ENCODE results near the gene CFAP299. TPM values are rescaled to one million over a fixed set of nuclear protein-coding genes. Genes with fewer than 3 reads are reported as not detected.

CFAP299 gene
- total RNA-seq, 4 donors from 2014 or later = not detected

- no peak overlapping the region for H3K27ac ChIP-seq
- no peaks in the 10 kb centered on the region for H3K9me3 ChIP-seq
- H3K4me3 ChIP-seq = no peak overlapping the region
- TF ChIP-seq POLR2AphosphoS5 (IDR thresholded peaks at IDR 0.05) (no peak), CTCF (IDR thresholded peaks at IDR 0.05) (no peak), EP300 (IDR thresholded peaks at IDR 0.05) (no peak), POLR2A (IDR thresholded peaks at IDR 0.05) (no peak)
- WGBS = 82% methylated on average over 1 of the region's 1 CpG
- no peaks in the 10 kb centered on the region for H3K27me3 ChIP-seq
- H3K36me3 ChIP-seq = no peaks in the 10 kb centered on the region
- no peaks in the 10 kb centered on the region for H3K4me1 ChIP-seq
- no peak for DNase-seq (ENCODE audit: low spot score in 2 of 2)
Observed at GRCh38 chr4:80422727-80423404, 87.3 kb downstream of the CFAP299 start.

GRCh38 chr4:80423553-80424224 is 88.2 kb downstream of the CFAP299 start:
- no peaks in the 10 kb centered on the region for H3K36me3 ChIP-seq
- 92% methylated on average over 3 of the region's 3 CpGs for WGBS
- H3K4me1 ChIP-seq = no peaks in the 10 kb centered on the region
- H3K9me3 ChIP-seq = no peaks in the 10 kb centered on the region
- TF ChIP-seq CTCF (IDR thresholded peaks at IDR 0.05) (no peak), POLR2A (IDR thresholded peaks at IDR 0.05) (no peak), POLR2AphosphoS5 (IDR thresholded peaks at IDR 0.05) (no peak), EP300 (IDR thresholded peaks at IDR 0.05) (no peak)
- DNase-seq (ENCODE audit: low spot score in 2 of 2) = no peak
- no peak overlapping the region for H3K4me3 ChIP-seq
- H3K27me3 ChIP-seq = no peaks in the 10 kb centered on the region
- no peak overlapping the region for H3K27ac ChIP-seq

- no peaks in the 10 kb centered on the region for H3K36me3 ChIP-seq
- no peak for TF ChIP-seq EP300 (IDR thresholded peaks at IDR 0.05)
- TF ChIP-seq POLR2AphosphoS5 (IDR thresholded peaks at IDR 0.05) = no peak
- no peak for TF ChIP-seq CTCF (IDR thresholded peaks at IDR 0.05)
- no peak for TF ChIP-seq POLR2A (IDR thresholded peaks at IDR 0.05)
- no peaks in the 10 kb centered on the region for H3K4me1 ChIP-seq
- 93% methylated on average over 2 of the region's 2 CpGs for WGBS
- no peak overlapping the region for H3K4me3 ChIP-seq
- no peaks in the 10 kb centered on the region for H3K9me3 ChIP-seq
- H3K27ac ChIP-seq = no peak overlapping the region
- DNase-seq (ENCODE audit: low spot score in 2 of 2) = no peak
- H3K27me3 ChIP-seq = no peaks in the 10 kb centered on the region
Observed at GRCh38 chr4:80424225-80424581, 88.7 kb downstream of the CFAP299 start.

GRCh38 chr4:80425124-80426100 is 89.9 kb downstream of the CFAP299 start:
- H3K27ac ChIP-seq = no peak overlapping the region
- H3K4me1 ChIP-seq = no peaks in the 10 kb centered on the region
- WGBS = 42% methylated on average over 4 of the region's 4 CpGs
- no peak for DNase-seq (ENCODE audit: low spot score in 2 of 2)
- no peaks in the 10 kb centered on the region for H3K27me3 ChIP-seq
- H3K4me3 ChIP-seq = no peak overlapping the region
- H3K9me3 ChIP-seq = no peaks in the 10 kb centered on the region
- TF ChIP-seq CTCF (IDR thresholded peaks at IDR 0.05) = no peak
- TF ChIP-seq EP300 (IDR thresholded peaks at IDR 0.05) = no peak
- TF ChIP-seq POLR2AphosphoS5 (IDR thresholded peaks at IDR 0.05) = no peak
- no peak for TF ChIP-seq POLR2A (IDR thresholded peaks at IDR 0.05)
- H3K36me3 ChIP-seq = no peaks in the 10 kb centered on the region
